Retinal pigment epithelial cell (primary cell): ENCODE data around the gene MAN1A2.

Source experiments
- DNase-seq: peaks from one replicate; pipeline ENCODE4 v3.0.0-alpha.2; 2010; ENCODE audit warnings: low read depth
- H3K4me3 ChIP-seq: 2 replicates; pipeline ENCODE4 v1.5.1; 2011; ENCODE audit warnings: mild to moderate bottlenecking, low read length, control low read depth, moderate library complexity
- TF ChIP-seq, protein P1 (sequence below): conservative IDR thresholded peaks from 2 replicates; pipeline ENCODE4 v1.5.1; 2011; ENCODE audit warnings: low read depth, low read length, control low read depth, inconsistent platforms

MAN1A2 gene

DNA sequence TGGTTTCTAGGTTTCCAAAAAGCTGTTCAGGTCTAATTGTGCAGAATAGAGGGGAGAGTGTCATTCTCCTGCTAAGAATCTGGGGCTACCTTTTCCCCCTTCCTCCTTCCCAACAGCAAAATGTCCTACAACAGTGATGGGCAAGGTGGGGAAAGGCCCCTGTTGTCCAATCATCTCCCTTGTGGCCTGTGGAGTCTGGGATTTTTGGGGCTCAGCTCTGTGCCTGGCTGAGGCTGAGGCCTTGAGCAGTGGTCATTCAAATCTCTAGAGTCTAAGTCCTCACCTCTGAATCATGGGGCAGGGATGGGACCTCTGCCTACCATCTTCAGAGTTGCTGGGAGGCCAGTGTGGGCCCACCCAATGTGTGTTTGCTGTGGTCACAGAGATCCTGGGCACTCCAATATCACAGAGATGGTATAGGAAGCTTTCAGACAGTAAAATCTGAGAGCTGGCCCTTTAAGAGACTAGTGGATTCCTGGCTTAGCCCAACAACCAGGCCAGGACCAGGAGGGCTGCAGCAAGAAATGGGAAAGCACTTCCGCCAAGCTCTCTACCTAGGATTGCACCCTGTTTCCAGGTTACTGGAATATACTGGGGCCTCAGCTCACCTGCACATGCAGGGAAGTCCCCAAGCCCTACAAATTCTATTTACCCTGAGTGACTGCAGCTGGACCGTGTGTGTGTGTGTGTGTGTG, 210.1 kb downstream of the MAN1A2 start:
- no peak overlapping the region for H3K4me3 ChIP-seq
- no peak for DNase-seq
- TF ChIP-seq, protein P1, sequence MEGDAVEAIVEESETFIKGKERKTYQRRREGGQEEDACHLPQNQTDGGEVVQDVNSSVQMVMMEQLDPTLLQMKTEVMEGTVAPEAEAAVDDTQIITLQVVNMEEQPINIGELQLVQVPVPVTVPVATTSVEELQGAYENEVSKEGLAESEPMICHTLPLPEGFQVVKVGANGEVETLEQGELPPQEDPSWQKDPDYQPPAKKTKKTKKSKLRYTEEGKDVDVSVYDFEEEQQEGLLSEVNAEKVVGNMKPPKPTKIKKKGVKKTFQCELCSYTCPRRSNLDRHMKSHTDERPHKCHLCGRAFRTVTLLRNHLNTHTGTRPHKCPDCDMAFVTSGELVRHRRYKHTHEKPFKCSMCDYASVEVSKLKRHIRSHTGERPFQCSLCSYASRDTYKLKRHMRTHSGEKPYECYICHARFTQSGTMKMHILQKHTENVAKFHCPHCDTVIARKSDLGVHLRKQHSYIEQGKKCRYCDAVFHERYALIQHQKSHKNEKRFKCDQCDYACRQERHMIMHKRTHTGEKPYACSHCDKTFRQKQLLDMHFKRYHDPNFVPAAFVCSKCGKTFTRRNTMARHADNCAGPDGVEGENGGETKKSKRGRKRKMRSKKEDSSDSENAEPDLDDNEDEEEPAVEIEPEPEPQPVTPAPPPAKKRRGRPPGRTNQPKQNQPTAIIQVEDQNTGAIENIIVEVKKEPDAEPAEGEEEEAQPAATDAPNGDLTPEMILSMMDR: no peak

DNA sequence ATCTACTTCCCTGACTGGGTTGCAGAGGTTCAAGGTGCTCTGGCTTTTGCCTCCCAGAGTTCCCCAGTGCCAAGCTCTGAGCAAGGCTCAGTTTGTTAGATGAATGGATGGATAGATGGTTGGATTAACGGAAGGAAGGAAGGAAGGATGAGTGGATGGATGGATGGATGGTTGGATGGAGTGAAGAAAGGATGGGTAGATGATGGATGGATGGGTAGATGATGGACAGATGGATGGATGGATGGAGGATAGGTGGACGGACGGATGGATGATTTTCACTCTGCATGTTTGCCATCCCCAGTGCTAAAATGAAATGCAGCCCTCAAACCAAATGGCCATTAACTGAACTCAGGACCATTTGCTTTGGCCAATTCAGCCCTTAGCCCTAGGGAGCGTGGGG, 211.2 kb downstream of the MAN1A2 start:
- DNase-seq: no peak
- TF ChIP-seq, protein P1: no peak
- H3K4me3 ChIP-seq: no peak overlapping the region
